BE2C (cell line): ENCODE data around the gene USP46.

Experiments used
- DNase-seq: peaks from one replicate; pipeline ENCODE4 v3.0.0-alpha.2; 2020
- H3K27me3 ChIP-seq: fragments of 250-450 bp; sonication (Bioruptor Pico); 2 replicates; pipeline ENCODE4 v1.5.1; 2020; ENCODE audit warnings: mild to moderate bottlenecking
- H3K36me3 ChIP-seq: fragments of 250-450 bp; sonication (Bioruptor Pico); 2 replicates; pipeline ENCODE4 v1.5.1; 2020; ENCODE audit warnings: mild to moderate bottlenecking
- H3K4me1 ChIP-seq: fragments of 250-450 bp; sonication (Bioruptor Pico); 2 replicates; pipeline ENCODE4 v1.5.1; 2020
- H3K4me3 ChIP-seq: 2 replicates; pipeline ENCODE4 v1.5.1; 2011; ENCODE audit warnings: low read depth, low read length
- H3K9me3 ChIP-seq: fragments of 250-450 bp; sonication (Bioruptor Pico); 2 replicates; pipeline ENCODE4 v1.5.1; 2020
- CTCF ChIP-seq: IDR thresholded peaks from 2 replicates; pipeline ENCODE4 v1.5.1; 2012; ENCODE audit warnings: mild to moderate bottlenecking, low read depth, low read length

The USP46 gene

GRCh38 chr4:52689096-52689495, 30.0 kb upstream of the USP46 start:
- DNase-seq: no peak
- Histone ChIP-seq H3K9me3 (no peaks in the 10 kb centered on the region; the same call in 1 of the 2 replicates), H3K4me3 (no peak overlapping the region), H3K4me1 (no peaks in the 10 kb centered on the region), H3K27me3 (no peaks in the 10 kb centered on the region), H3K36me3 (no peaks in the 10 kb centered on the region)
- no peak for TF ChIP-seq CTCF

GRCh38 chr4:52687696-52688095, 28.6 kb upstream of the USP46 start:
- no peak for DNase-seq
- no peak for TF ChIP-seq CTCF

GRCh38 chr4:52685316-52685715, 26.2 kb upstream of the USP46 start:
- TF ChIP-seq CTCF: no peak
- Histone ChIP-seq H3K4me1 (no peaks in the 10 kb centered on the region), H3K4me3 (no peak overlapping the region), H3K36me3 (no peaks in the 10 kb centered on the region), H3K27me3 (no peaks in the 10 kb centered on the region), H3K9me3 (no peaks in the 10 kb centered on the region)
- no peak for DNase-seq

More at GRCh38 chr4:52687696-52688095, 28.6 kb upstream of the USP46 start:
- H3K4me3 ChIP-seq: no peak overlapping the region
- H3K4me1 ChIP-seq: no peaks in the 10 kb centered on the region
- H3K27me3 ChIP-seq: no peaks in the 10 kb centered on the region
- no peaks in the 10 kb centered on the region for H3K9me3 ChIP-seq
- no peaks in the 10 kb centered on the region for H3K36me3 ChIP-seq

- no peak for DNase-seq
- no peaks in the 10 kb centered on the region for H3K4me1 ChIP-seq
- H3K36me3 ChIP-seq: no peaks in the 10 kb centered on the region
- no peaks in the 10 kb centered on the region for H3K27me3 ChIP-seq
- H3K9me3 ChIP-seq: no peaks in the 10 kb centered on the region
- TF ChIP-seq CTCF: no peak
- no peak overlapping the region for H3K4me3 ChIP-seq
Observed at GRCh38 chr4:52684896-52685295, 25.8 kb upstream of the USP46 start.

- no peak for TF ChIP-seq CTCF
- Histone ChIP-seq H3K27me3 (no peaks in the 10 kb centered on the region), H3K4me3 (no peak overlapping the region), H3K9me3 (no peaks in the 10 kb centered on the region), H3K36me3 (no peaks in the 10 kb centered on the region), H3K4me1 (no peaks in the 10 kb centered on the region)
- no peak for DNase-seq
Observed at GRCh38 chr4:52680381-52680780, 21.3 kb upstream of the USP46 start.

GRCh38 chr4:52676536-52676935, 17.4 kb upstream of the USP46 start:
- Histone ChIP-seq H3K4me3 (no peak overlapping the region), H3K9me3 (no peaks in the 10 kb centered on the region), H3K27me3 (no peaks in the 10 kb centered on the region), H3K4me1 (no peaks in the 10 kb centered on the region), H3K36me3 (no peaks in the 10 kb centered on the region)
- TF ChIP-seq CTCF: no peak
- DNase-seq: no peak
